SKM-1 treated with dmso at 0.1 percent for 144 hours (cell line): Measurements from ENCODE around the gene KIAA1671.
A peak's percentile ranks its signal among the peaks of the same experiment; 100 is the strongest.

Source experiments
- DNase-seq: peaks from one replicate; lab custom pipeline; 2025; ENCODE audit not compliant: unreplicated experiment; lab: John Stamatoyannopoulos, UW

KIAA1671 gene

GRCh38 chr22:25013607-25014006 is 61.1 kb downstream of the KIAA1671 start:
- no peak for DNase-seq

GRCh38 chr22:25014896-25015755 is 62.6 kb downstream of the KIAA1671 start:
- no peak for DNase-seq

- no peak for DNase-seq
These were observed 63.8 kb downstream of the KIAA1671 start for GRCh38 chr22:25016311-25016710.

- DNase-seq, result no peak
These were observed 65.5 kb downstream of the KIAA1671 start for GRCh38 chr22:25018009-25018408.

GRCh38 chr22:25019427-25020184 is 67.1 kb downstream of the KIAA1671 start:
- DNase-seq, result no peak

- DNase-seq, result no peak
These were observed 68.9 kb downstream of the KIAA1671 start for GRCh38 chr22:25021409-25021808.

GRCh38 chr22:25021976-25022711 is 69.6 kb downstream of the KIAA1671 start:
- no peak for DNase-seq

GRCh38 chr22:25023879-25024278 is 71.4 kb downstream of the KIAA1671 start:
- DNase-seq, result no peak

GRCh38 chr22:25024895-25025294 is 72.4 kb downstream of the KIAA1671 start:
- no peak for DNase-seq

- peak; percentile 50 for DNase-seq
These were observed 73.2 kb downstream of the KIAA1671 start for GRCh38 chr22:25025491-25026400.

- no peak for DNase-seq
These were observed 74.8 kb downstream of the KIAA1671 start for GRCh38 chr22:25027043-25027906.

GRCh38 chr22:25027959-25028840 is 75.7 kb downstream of the KIAA1671 start:
- no peak for DNase-seq

GRCh38 chr22:25028841-25029141 is 76.3 kb downstream of the KIAA1671 start:
- no peak for DNase-seq

- no peak for DNase-seq
These were observed 76.7 kb downstream of the KIAA1671 start for GRCh38 chr22:25029181-25029580.

GRCh38 chr22:25030636-25031035 is 78.1 kb downstream of the KIAA1671 start:
- DNase-seq, result no peak

GRCh38 chr22:25032066-25032465 is 79.5 kb downstream of the KIAA1671 start:
- no peak for DNase-seq

GRCh38 chr22:25035715-25036114 is 83.2 kb downstream of the KIAA1671 start:
- DNase-seq, result no peak

- DNase-seq, result no peak
These were observed 85.7 kb downstream of the KIAA1671 start for GRCh38 chr22:25038239-25038638.

GRCh38 chr22:25038771-25039170 is 86.3 kb downstream of the KIAA1671 start:
- no peak for DNase-seq
